Germinal center (tissue), 1 donor: Measurements from ENCODE around the gene ADGRG4.
A peak's percentile ranks its signal among the peaks of the same experiment; 100 is the strongest.
"Not testable (repeated sequence)": the region's sequence is repeated elsewhere in the genome, so short reads cannot be mapped to it uniquely, and the experiment has no call there.

Experiments
- DNase-seq: peaks from one replicate; pipeline ENCODE4 v3.0.0; 2012; ENCODE audit warnings: mixed read lengths, low spot score

Gene ADGRG4

DNA sequence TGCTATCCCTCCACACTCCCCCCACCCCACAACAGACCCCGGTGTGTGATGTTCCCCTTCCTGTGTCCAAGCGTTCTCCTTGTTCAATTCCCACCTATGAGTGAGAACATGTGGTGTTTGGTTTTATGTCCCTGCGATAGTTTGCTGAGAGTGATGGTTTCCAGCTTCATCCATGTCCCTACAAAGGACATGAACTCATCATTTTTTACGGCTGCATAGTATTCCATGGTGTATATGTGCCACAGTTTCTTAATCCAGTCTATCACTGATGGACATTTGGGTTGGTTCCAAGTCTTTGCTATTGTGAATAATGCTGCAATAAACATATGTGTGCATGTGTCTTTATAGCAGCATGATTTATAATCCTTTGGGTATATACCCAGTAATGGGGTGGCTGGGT lies at the start of gene ADGRG4:
TSS of gene ADGRG4 (plus strand) at position 243 of the 400 bp plus-strand sequence. CDS start 7,815 bp downstream, outside the sequence.
- DNase-seq = not testable (repeated sequence)

- DNase-seq = peak; percentile 85
These were observed 49.4 kb upstream of the ADGRG4 start, which contains the start of gene MAP7D3 for GRCh38 chrX:136251041-136251991. Gene MAP7D3 (minus strand): TSS chrX:136251400. CDS start chrX:136251358, 42 bp downstream.

DNA sequence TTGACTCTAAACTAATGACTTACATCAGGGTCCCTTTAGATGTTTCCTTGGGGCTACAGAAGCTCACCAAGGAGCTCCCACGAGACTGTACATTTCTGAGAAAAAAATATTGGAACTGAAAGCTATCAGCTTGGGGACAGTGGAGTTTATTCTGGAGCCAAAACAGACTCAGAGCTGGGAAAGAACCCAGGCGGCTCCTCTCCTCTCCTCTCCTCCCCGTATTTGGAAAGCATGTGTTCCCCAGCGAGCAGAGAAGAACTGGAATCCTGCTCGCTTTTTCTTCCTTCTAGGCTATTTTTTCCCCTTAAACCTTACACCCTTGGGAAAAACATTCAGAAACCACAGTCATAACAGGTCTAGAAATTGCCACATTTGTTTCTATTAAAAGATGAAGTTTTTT lies 45.2 kb upstream of the ADGRG4 start:
- DNase-seq = no peak

- DNase-seq = no peak
These were observed 44.7 kb upstream of the ADGRG4 start for GRCh38 chrX:136256026-136256425.

- DNase-seq = no peak
These were observed 41.8 kb upstream of the ADGRG4 start for GRCh38 chrX:136258951-136259350.

DNA sequence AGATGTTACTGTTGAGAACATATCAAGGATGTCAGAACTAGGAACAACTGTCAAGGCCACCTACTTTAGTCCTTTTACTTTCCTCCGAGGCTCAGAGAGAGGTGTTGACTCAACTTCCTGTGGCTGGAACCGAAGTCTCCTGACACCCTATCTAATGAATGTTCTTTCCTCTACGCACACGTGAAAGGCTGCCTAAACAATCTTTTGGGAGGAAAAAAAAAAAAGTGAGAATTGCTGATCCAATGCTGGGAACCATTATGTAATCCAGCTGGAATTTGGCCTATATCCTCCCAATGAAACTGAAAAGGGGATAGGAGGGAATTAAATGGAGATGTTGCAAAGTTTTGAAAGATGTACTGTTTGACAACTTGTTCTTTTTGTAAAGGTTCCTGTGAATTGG lies 41.2 kb upstream of the ADGRG4 start:
- no peak for DNase-seq

- DNase-seq = no peak
These were observed 40.0 kb upstream of the ADGRG4 start for GRCh38 chrX:136260776-136261175.

DNA sequence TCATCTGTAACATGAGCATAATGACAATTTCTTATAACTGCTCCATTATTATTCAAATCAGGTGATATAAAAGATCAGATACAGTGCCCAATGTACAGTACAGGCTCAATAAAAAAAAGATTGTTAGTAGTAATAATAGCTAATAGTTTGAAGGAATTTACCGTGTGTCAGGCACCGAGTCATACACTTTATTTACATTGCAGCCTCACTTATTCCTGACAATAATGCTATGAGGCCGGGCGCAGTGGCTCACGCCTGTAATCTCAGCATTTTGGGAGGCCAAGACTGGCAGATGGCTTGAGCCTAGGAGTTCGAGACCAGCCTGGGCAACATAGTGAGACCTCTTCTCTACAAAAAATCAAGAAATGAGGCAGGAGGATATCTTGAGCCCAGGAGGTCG lies 39.4 kb upstream of the ADGRG4 start:
- no peak for DNase-seq

- no peak for DNase-seq
These were observed 38.5 kb upstream of the ADGRG4 start for GRCh38 chrX:136262243-136262642.

DNA sequence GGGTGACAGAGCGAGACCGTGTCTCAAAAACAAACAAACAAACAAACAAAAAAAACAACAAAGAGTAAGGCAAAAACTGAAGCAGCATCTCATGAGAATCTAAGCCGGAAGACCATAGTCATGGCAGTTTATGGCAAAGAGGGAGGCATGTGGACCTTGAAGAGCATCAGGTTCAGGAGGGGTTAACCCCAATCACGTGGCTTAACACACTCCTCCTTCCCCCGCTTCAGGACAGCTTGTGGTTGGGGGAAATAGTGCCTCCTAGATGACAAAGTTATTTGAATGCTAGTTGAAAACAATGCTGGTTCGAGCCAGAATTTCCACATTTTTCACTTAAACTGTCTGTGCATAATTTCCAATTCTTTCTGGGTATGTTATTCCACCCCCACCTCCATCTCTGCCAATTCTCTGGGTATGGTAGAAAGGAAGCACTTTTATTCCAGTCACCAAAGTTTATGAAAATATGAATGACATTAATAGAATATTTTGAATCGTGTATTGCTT lies 37.9 kb upstream of the ADGRG4 start:
- no peak for DNase-seq

- DNase-seq = no peak
These were observed 33.9 kb upstream of the ADGRG4 start for GRCh38 chrX:136266828-136267227.

DNA sequence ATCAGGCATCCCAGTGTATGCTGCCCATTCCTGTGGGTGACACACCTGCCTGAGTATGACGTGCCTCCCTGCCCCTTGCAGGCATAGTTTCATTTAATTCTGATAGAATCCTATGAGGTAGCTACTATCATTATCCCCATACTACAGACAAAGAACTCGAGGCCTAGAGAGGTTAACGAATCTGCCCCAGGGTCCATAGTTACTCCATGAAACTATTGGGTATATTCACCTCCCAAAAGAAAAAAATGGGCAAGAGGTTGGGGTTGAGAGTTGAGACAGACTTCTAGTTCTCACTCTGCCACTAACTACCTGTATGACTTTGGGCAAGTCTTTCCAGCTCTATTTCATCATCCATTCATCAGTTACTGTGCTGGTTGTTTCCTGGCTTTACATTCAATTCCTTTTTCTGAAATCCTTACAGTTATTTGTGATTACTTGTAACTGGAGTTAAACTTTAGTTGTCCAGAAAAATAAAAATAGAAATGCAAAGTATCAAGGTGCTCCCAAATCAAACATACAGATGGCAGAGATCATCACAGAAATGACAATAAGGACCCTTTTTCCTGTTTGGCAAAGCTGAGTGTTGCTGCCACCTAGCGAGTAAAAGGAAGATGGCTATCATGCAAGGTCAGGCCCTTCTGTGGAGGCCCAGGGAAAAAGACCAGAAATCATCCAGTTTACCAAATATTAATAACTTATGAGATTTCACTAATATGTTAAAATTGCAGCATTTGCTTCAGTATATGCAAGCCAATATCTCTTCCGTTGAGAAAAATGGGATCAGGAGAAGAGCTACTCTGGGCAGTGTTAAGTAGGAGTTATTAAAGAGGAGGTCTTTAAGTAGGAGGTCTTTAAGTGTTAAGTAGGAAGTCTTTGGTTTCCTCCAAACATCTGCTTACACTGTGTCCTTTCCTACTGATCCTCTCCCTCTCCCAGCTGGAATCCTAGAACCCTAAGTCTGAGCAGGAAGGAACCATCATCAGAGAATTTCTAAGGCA lies 32.4 kb upstream of the ADGRG4 start:
- DNase-seq = peak; percentile 7

DNA sequence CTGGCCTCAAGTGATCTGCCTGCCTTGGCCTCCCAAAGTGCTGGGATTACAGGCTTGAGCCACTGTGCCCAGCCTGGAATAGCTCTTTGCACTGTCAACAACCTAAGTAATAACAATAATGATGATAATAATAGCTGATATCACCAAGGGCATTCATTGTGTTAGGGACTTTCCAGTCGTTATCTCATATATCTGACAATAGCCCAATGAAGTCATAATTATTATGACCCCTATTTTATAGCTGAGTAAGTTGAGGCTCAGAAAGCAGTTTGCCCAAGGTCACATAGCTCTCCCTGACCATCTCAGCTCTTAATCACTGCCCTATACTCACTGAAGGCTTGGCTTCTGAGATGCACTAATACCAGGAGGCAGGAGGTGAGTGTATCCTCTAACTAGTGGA lies 30.8 kb upstream of the ADGRG4 start:
- no peak for DNase-seq

- DNase-seq = no peak
These were observed 29.5 kb upstream of the ADGRG4 start for GRCh38 chrX:136271300-136271699.

DNA sequence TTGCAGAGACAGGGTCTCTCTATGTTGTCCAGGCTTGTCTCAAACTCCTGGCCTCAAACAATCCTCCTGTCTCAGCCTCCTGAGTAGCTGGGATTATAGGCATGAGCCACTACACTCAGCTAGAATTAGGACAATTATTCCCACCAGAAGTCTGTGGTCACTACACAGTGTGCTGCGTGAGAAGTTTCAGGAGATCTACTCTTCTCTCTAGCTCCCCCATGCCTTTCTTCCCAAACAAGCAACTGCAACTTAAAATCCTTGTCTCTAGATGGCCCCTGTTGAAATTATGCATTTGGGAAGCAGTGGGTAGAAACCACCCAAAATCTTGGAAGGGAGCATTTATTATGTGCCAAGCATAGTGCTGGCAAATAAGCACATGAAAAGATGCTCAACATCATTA lies 28.4 kb upstream of the ADGRG4 start:
- no peak for DNase-seq

GRCh38 chrX:136273986-136274385 lies 26.8 kb upstream of the ADGRG4 start:
- DNase-seq = no peak

GRCh38 chrX:136275553-136275952 lies 25.2 kb upstream of the ADGRG4 start:
- DNase-seq = no peak

DNA sequence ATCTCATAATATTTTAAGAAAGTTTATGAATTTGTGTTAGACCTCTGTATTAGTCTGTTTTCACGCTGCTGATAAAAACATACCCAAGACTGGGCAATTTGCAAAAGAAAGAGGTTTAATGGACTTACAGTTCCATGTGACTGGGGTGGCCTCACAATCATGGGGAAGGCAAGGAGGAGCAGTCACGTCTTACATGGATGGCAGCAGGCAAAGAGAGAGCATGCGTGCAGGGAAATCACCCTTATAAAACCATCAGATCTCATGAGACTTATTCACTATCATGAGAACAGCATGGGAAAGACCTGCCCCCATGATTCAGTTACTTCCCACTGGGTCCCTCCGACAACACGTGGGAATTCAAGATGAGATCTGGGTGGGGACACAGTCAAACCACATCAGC lies 14.4 kb upstream of the ADGRG4 start:
- not testable (repeated sequence) for DNase-seq

DNA sequence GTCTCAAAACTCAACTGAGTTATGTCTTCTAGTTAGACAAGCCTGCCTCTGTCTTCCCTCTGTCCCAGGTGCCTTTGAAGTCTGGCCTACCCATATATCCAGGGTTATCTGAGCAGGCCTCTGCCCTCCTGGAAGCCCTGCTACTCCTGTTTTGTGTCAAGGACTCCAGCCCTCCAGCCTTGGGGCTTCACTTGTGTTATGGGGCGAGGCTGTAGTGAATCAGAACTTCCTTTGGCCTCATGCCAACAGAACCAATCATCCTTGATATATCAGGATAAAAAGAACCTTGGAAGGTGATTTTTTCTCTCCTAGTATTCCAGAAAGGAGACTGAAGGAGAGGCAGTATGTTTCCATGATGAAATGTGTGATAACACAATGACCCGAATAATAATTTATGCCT lies 8.9 kb upstream of the ADGRG4 start:
- DNase-seq = no peak

- no peak for DNase-seq
These were observed 8.1 kb upstream of the ADGRG4 start for GRCh38 chrX:136292656-136293055.

GRCh38 chrX:136295380-136295779 lies 5.4 kb upstream of the ADGRG4 start:
- DNase-seq = no peak

GRCh38 chrX:136303041-136303440 lies 2.3 kb downstream of the ADGRG4 start:
- DNase-seq = no peak
